BJ (cell line): ENCODE data around the gene NDUFB10. TPM values are rescaled to one million over a fixed set of nuclear protein-coding genes. Genes with fewer than 3 reads are reported as not detected.

Experiments
- CTCF ChIA-PET: fragments of 350-600 bp; formaldehyde crosslinking; extraction: SDS; loops from one replicate; lab custom pipeline; 2021; ENCODE audit warnings: antibody characterized with exemption, inconsistent platforms; lab: Yijun Ruan, JAX
- POLR2A ChIA-PET: fragments of 300-600 bp; sonication (Branson Sonifier 250); formaldehyde crosslinking; extraction: SDS; loops from one replicate; lab custom pipeline; 2021; ENCODE audit warnings: antibody characterized with exemption; lab: Charles Lee
- DNase-seq: peaks from one replicate; pipeline ENCODE4 v3.0.0-alpha.2; 2011; ENCODE audit warnings: low read depth
- H3K27me3 ChIP-seq: 2 replicates; pipeline ENCODE4 v1.6.0; 2011; ENCODE audit warnings: low read length; ENCODE audit not compliant: control insufficient read depth, insufficient read depth
- H3K36me3 ChIP-seq: 2 replicates; pipeline ENCODE4 v1.5.1; 2011; ENCODE audit warnings: low read length; ENCODE audit not compliant: control insufficient read depth, insufficient read depth
- H3K4me3 ChIP-seq: 2 replicates; pipeline ENCODE4 v1.5.1; 2011; ENCODE audit warnings: low read depth, mild to moderate bottlenecking, control low read depth, low read length
- CTCF ChIP-seq: IDR thresholded peaks from 2 replicates; pipeline ENCODE4 v1.5.1; 2011; ENCODE audit warnings: low read depth, mild to moderate bottlenecking, control low read depth, inconsistent platforms, low read length, moderate library complexity; ENCODE audit not compliant: insufficient read depth
- polyA plus RNA-seq: library from polyadenylated mRNA; depleted of rRNA; stranded (reverse); fragments of >200 nt; gene quantifications from 2 replicates; pipeline ENCODE4 v1.2.3, GENCODE V29; 2011

Gene NDUFB10
- polyA plus RNA-seq, 1 experiment: 183 TPM

- Histone ChIP-seq H3K4me3 (no peak overlapping the region), H3K27me3 (no peaks in the 10 kb centered on the region), H3K36me3 (peaks cover 19% of the 10 kb centered on the region)
- no peak for TF ChIP-seq CTCF
- no peak for DNase-seq
- POLR2A ChIA-PET: interaction anchor here (0.9 kb wide), 1 partner anchor 24 kb away, joined by 10 read pairs; the partner anchor contains the start of gene RPS2
- CTCF ChIA-PET: interaction anchor here (1.7 to 2.7 kb wide), 2 partner anchors 11 to 76 kb away, joined by 5 to 21 read pairs; no protein-coding TSS in a partner anchor
Observed at GRCh38 chr16:1940273-1941161, 18.8 kb upstream of the NDUFB10 start.

- Histone ChIP-seq H3K27me3 (no peaks in the 10 kb centered on the region), H3K36me3 (peaks cover 19% of the 10 kb centered on the region), H3K4me3 (no peak overlapping the region)
- TF ChIP-seq CTCF: no peak
- ChIA-PET CTCF (interaction anchor here (1.7 to 2.7 kb wide), 2 partner anchors 12 to 77 kb away, joined by 5 to 21 read pairs; no protein-coding TSS in a partner anchor), POLR2A (interaction anchor here (0.9 kb wide), 1 partner anchor 23 kb away, joined by 10 read pairs; the partner anchor contains the start of gene RPS2)
- no peak for DNase-seq
Observed at GRCh38 chr16:1941162-1942046, 17.9 kb upstream of the NDUFB10 start.

- Histone ChIP-seq H3K36me3 (peaks cover 17% of the 10 kb centered on the region), H3K27me3 (no peaks in the 10 kb centered on the region), H3K4me3 (peak overlapping the region; percentile 81)
- ChIA-PET CTCF (interaction anchor here (1.7 to 2.7 kb wide), 3 partner anchors 12 to 78 kb away, joined by 5 to 21 read pairs (median 18); no protein-coding TSS in a partner anchor), POLR2A (no interaction called here)
- no peak for DNase-seq
- TF ChIP-seq CTCF: no peak
Observed at GRCh38 chr16:1942047-1942809, 17.1 kb upstream of the NDUFB10 start.

GRCh38 chr16:1942810-1943726, 16.3 kb upstream of the NDUFB10 start, which contains the start of gene MSRB1:
Gene MSRB1 (minus strand): TSS chr16:1943199. CDS start chr16:1943156, 43 bp downstream.
- ChIA-PET POLR2A (no interaction called here), CTCF (interaction anchor here (0.5 to 2.5 kb wide), 6 partner anchors 13 to 204 kb away, joined by 3 to 18 read pairs (median 3); no protein-coding TSS in a partner anchor)
- peak; percentile 85 for DNase-seq
- Histone ChIP-seq H3K4me3 (peak within 1 kb of the TSS; percentile 81), H3K27me3 (no peaks in the 10 kb centered on the region), H3K36me3 (peaks cover 17% of the 10 kb centered on the region)
- TF ChIP-seq CTCF: no peak
